Measurements from ENCODE around the gene CSTA. TPM values are rescaled to one million over a fixed set of nuclear protein-coding genes. Genes with fewer than 3 reads are reported as not detected.

Gene CSTA
- total and polyA plus RNA-seq, 2 of the 13 experiments (the other 11 are each of a cell fraction or from before 2014, with no cell fraction given), result 3.9 to 11.0 TPM

- TF ChIP-seq MLXIP (CRISPR knock-in tag; IDR thresholded peaks at IDR 0.05; ENCODE audit: borderline replicate concordance), result no peak
- no peak for TF ChIP-seq SETDB1 (CRISPR knock-in tag; IDR thresholded peaks at IDR 0.05; ENCODE audit: borderline replicate concordance)
- TF ChIP-seq CREB1 (IDR thresholded peaks at IDR 0.05), result no peak
- TF ChIP-seq CREB1 (CRISPR knock-in tag; IDR thresholded peaks at IDR 0.05), result no peak
- TF ChIP-seq HNF4G (IDR thresholded peaks at IDR 0.05; ENCODE audit: borderline replicate concordance, low read depth, low read length), result peak; percentile 58
- TF ChIP-seq HNF4G (CRISPR knock-in tag; IDR thresholded peaks at IDR 0.05; ENCODE audit: borderline replicate concordance, low read depth), result no peak
- TF ChIP-seq ZNF121 (CRISPR knock-in tag; IDR thresholded peaks at IDR 0.05), result no peak
- TF ChIP-seq GPN1 (CRISPR knock-in tag; IDR thresholded peaks at IDR 0.05; ENCODE audit: borderline replicate concordance), result no peak
- TF ChIP-seq ZNF652 (CRISPR knock-in tag; IDR thresholded peaks at IDR 0.05; ENCODE audit: borderline replicate concordance, low read depth), result no peak
- TF ChIP-seq SNAPC2 (CRISPR knock-in tag; IDR thresholded peaks at IDR 0.05), result no peak
- no peak for TF ChIP-seq HMG20A (CRISPR knock-in tag; IDR thresholded peaks at IDR 0.05; ENCODE audit: borderline replicate concordance)
- no peak for TF ChIP-seq GMEB2 (CRISPR knock-in tag; IDR thresholded peaks at IDR 0.05; ENCODE audit: low read depth)
- peak; percentile 85; the same call in 1 of the 2 replicates for TF ChIP-seq ZSCAN29 (CRISPR knock-in tag; conservative IDR thresholded peaks at IDR 0.05)
- no peak for TF ChIP-seq POLR2AphosphoS5 (IDR thresholded peaks at IDR 0.05; ENCODE audit: low read depth, low read length)
- TF ChIP-seq DPF2 (CRISPR knock-in tag; IDR thresholded peaks at IDR 0.05; ENCODE audit: borderline replicate concordance, low read depth), result no peak
- TF ChIP-seq ZNF547 (CRISPR knock-in tag; IDR thresholded peaks at IDR 0.05), result no peak
- no peak for TF ChIP-seq DZIP1 (CRISPR knock-in tag; IDR thresholded peaks at IDR 0.05)
- no peak for TF ChIP-seq CBX2 (IDR thresholded peaks at IDR 0.05; ENCODE audit: low read depth, low read length)
- no peak for TF ChIP-seq CBX2 (CRISPR knock-in tag; IDR thresholded peaks at IDR 0.05; ENCODE audit: low read depth)
- TF ChIP-seq SOX6 (IDR thresholded peaks at IDR 0.05), result no peak
- TF ChIP-seq SOX6 (CRISPR knock-in tag; IDR thresholded peaks at IDR 0.05), result 0 out of 2 replicates have a peak, but pooled peaks have one; percentile 12
- 0 out of 2 replicates have a peak, but pooled peaks have one; percentile 14 for TF ChIP-seq ONECUT2 (CRISPR knock-in tag; IDR thresholded peaks at IDR 0.05)
- no peak for TF ChIP-seq ZNF567 (CRISPR knock-in tag; IDR thresholded peaks at IDR 0.05; ENCODE audit: borderline replicate concordance)
- no peak for TF ChIP-seq ZNF850 (CRISPR knock-in tag; conservative IDR thresholded peaks at IDR 0.05)
- TF ChIP-seq ZNF775 (CRISPR knock-in tag; IDR thresholded peaks at IDR 0.05; ENCODE audit: borderline replicate concordance), result no peak
These were observed 19.0 kb upstream of the CSTA start (continued) for GRCh38 chr3:122305818-122306621.

All from HepG2 (cell line).